CD4-positive, alpha-beta T cell treated with Interferon alpha-2 for 1 hour (primary cell): Measurements from ENCODE around the gene CUEDC1.
A peak's percentile ranks its signal among the peaks of the same experiment; 100 is the strongest.

Experiments
- DNase-seq, 2 donors: peaks; one replicate each; pipeline ENCODE4 v3.0.0-alpha.2; 2020 to 2022

Gene CUEDC1

DNA sequence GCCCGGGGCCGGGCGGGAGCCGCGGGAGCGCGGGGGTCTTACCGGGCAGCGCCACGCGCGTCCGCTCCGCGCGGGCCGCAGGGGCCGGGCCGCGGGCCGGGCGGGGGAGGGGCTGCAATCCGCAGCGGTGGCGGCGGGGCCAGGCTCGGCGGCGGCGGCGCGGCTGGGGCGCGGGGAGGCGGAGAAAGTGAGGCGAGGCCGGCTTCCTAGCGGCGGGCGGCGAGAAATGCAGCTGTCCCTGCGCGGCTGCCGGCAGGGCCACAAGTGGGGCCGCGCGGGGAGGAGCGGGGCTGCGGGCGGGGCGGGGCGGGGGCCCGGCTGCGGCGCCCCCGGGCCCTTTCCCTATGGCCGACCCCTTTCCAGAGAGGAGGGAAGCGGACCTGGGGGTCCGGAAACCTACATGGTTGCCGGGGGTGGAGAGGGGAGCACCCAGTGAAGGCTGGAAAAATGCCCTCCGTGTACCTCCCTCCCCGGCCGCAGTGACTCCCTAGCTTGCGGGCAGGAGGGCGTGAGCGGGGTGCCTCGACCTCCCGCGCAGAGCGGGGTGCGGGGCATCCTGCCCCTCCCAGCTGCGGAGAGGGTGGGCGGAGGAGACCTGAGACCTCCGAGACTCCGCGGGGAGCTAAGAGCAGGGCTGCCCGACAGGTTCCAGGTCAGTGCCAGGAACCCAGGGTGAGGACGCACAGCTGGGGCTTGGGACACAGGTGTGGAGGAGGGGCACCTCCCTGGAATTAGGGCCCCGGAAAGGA lies at the start of gene CUEDC1:
Gene CUEDC1, minus strand, starts transcription at position 230 of the 749 bp plus-strand sequence. CDS start 69,848 bp downstream, outside the sequence.
- DNase-seq = peak; percentile 60 to 70

- no peak for DNase-seq
These were observed 48.8 kb upstream of the CUEDC1 start for GRCh38 chr17:58004060-58004459.

- no peak for DNase-seq
These were observed 47.8 kb upstream of the CUEDC1 start for GRCh38 chr17:58002973-58003372.

GRCh38 chr17:58002154-58002948 lies 47.1 kb upstream of the CUEDC1 start:
- no peak for DNase-seq

GRCh38 chr17:58001461-58002124 lies 46.4 kb upstream of the CUEDC1 start:
- DNase-seq = no peak

DNA sequence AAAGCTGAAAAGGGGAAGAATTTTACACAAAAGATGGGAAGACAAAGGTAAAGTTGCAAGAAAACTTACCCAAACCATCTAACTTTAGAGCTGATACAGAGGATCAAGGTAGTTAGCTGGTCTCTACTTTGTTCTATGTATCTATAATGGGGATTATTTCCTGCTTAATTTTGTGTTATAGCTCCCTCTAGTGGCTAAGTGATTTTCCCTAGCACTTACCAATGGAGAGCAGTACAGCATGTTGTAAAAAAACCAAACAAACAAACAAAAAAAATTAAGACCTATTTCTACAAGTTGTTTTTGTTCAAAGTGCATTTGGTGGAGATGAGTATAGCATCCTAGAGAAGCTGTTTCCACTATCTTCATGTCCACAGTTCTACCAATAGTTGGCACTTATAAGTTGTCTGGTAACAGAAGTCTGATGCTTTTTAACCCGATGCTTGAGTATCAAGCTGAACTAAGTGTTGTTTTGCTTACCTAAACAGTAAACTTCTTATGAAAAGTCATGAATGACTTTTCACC lies 44.3 kb upstream of the CUEDC1 start:
- DNase-seq = peak in 1 of 2 donors; percentile 85

DNA sequence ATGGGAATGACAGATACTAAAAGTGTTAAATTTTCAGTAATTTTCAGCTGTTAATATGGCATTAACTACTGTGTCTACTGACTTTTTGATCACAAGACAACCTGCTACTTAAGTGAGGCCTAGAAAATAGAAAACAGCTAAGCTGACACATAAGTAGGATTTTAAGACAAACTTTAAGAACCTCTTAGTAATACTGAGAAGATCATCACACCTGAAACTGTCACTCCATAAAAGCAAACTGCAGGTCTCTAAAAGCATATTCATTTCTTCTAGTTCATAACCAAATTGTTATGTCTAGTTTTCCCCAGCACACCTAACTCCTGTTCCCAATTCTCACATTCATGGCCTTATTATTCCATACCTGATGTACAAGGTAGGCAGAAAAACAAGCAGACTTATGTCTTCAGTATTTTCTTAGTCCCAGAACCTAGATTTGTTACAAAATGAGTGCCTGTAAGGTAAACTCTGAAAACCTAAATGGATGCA lies 43.8 kb upstream of the CUEDC1 start:
- no peak for DNase-seq

- no peak for DNase-seq
These were observed 42.0 kb upstream of the CUEDC1 start for GRCh38 chr17:57997085-57997809.

DNA sequence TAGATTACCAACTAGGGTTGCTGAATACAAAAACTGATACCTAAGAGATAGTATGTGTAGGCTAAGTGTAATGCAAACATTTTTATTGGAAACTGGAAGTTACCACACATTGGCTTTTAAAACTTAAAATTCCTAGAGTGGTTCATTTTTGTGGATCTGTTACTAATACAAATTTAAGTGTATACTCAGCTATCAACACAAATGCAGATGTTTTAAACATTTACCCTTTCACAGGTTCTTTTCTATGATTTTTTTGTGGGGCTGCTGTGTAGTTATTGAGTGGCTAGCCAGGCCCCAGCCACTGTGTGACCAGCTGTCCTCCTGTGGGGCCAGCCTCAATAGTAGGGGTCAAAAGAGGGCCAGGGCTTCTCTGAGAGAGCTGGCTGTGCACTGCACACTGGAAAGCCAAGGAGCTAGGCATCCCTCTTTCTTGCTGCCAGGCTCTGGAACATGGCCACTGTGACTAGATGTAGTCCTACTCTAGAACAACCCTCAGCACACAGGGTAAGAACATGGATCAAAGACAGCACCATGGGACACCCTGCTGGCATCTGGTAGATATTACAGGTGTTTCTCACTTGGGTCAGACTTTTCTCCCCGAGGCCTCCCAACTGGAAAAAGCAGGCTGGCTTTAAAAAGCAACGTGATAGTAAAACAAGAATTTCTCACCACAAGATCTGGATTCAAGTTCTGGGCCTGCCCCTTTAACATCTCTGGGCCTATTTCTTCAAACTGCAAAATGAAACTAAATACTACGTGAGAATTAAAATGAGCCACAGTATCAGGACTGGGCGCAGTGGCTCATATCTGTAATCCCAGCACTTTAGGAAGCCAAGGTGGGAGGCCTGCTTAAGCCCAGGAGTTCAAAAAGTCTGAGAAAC lies 40.1 kb upstream of the CUEDC1 start:
- DNase-seq = peak; percentile 64 to 76

- DNase-seq = no peak
These were observed 39.2 kb upstream of the CUEDC1 start for GRCh38 chr17:57994436-57994835.

DNA sequence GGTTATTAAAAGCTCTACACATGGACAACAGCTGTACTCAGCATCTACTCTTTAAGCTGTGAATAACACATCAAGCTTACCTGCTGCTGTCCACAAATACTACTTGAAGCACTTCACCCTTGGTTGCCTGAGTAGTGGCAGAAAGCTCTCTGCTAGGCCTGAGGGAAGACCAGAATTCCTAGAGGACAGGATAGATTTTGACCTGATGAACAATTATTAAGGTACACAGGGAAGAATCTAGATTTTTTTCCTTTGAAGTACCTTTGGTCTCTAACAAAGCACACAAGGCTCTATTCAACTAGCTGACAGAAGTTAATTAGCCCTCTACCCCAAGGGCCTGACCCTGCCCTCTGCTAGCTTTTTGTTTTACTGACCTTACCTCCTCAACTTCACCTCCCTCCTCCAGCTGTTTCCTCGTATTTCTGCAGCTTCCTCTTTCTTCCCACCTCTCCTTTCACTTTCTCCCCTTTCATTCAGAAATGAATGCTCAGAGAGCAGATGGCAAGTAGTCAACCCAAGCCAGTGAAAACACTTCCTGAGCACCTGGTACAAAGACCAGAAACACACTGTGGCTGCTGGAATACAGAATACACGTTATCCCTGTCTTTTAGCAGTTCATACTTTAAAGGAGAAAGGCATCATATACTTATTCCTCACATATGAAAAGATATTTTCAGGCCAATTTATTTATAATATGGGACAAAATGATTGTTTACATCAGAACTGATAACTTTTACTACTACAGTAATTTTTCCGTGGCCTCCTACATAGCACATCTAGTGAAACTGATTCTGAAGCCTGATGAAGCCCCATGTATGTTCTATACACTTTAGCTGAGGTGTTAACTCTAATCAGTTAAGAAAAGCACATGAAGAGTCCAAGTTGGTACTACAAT lies 38.5 kb upstream of the CUEDC1 start:
- no peak for DNase-seq

DNA sequence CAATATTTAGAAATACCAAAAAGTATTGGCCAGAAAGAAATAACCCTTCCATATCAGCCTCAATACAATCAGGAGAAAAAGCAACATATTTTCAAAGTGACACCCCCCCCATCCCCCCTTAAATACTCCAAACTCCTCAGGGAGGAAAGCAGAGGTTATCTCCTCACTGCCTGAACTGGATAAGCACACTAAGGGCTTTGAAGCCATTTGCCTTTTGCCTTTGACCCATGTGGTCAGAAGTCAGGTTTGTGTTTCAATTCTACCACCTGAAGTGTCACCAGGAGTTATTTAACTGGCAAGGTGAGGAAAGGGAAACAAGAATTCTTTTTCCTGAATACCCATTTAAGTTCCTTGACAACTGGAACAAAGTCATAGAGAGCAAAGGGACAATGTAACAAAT lies 36.3 kb upstream of the CUEDC1 start:
- no peak for DNase-seq

DNA sequence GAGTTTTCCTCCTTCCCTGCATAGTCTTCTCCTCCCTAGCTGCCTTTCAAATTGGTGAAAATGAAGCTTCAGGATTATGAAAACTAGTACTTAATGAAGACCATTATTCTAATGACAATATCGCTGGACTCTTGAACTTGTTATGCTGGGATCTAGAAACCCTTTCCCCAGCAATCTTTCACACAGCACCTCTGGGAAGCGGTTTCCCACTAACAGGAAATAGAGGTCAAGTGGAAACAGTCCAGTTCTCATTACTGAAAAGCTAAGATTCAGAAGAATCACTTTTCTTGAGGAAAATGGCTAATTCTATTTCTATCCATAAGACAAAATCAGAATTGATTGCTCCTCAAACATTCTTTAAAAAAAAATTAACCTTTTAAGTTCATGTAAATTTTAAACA lies 34.8 kb upstream of the CUEDC1 start:
- no peak for DNase-seq

- DNase-seq = peak in 1 of 2 donors; percentile 63
These were observed 33.4 kb upstream of the CUEDC1 start for GRCh38 chr17:57988301-57989250.

- DNase-seq = peak; percentile 72 to 85
These were observed 32.5 kb upstream of the CUEDC1 start, which contains the start of gene VEZF1 for GRCh38 chr17:57987581-57988300. VEZF1 (minus strand) TSS chr17:57988254; CDS start chr17:57988111, 143 bp downstream.

GRCh38 chr17:57986841-57987580 lies 31.8 kb upstream of the CUEDC1 start:
- peak in 1 of 2 donors; percentile 50 for DNase-seq

DNA sequence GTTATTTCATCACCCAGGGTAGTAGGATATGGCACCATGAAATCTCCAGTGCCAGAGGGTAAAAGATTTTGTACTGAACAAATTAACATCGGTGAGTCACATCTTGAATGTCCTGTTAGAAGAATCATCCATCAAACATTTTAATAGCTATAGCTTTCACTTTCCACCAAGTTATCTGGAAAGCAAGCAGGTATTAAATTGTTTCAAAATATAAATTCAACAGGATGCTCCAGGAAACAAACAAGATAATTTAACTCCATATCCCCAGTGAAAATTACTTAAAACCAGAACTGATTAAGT lies 30.4 kb upstream of the CUEDC1 start:
- no peak for DNase-seq
